Measurements from ENCODE around the gene KRT74. TPM values are rescaled to one million over a fixed set of nuclear protein-coding genes. Genes with fewer than 3 reads are reported as not detected.

The KRT74 gene
- total RNA-seq, 4 donors from 2014 or later: not detected

DNA sequence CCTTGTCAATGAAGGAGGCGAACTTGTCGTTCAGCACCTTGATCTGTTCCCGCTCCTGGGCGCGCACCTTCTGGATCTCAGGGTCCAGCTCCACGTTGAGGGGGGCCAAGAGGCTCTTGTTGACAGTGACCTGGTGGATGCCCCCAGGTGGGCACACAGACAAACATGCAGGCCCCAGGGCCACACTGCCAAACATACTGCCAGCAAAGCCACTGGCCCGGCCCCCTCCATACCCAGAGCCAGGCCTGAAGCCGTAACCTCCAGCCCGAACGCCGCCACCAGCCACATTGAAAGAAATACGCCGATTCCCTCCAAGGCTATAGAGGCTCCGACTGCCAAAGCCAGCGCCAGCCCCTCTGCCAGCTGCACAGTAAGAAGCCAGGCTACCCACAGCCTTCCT is 337 bp downstream of the KRT74 start:
- H3K27me3 ChIP-seq: no peaks in the 10 kb centered on the region

DNA sequence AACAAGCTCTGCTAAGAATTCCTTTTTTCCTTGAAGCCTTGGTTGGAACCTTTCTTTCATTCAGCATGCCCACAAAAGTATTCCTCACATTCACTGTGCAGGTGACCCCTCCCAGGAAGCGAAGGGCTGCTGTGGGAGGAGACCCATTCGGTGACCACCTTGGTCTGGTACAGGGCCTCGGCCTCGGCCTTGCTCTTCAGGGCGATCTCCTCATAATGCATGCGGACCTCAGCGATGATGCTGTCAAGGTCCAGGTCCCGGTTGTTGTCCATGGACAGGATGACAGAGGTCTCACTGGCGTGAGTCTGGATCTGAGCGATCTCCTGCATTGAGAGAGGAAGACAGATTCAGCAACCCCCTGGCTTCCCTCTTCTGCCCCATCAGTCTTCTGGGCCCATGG is 3.1 kb downstream of the KRT74 start:
- DNase-seq: peak in 1 of 3 donors; percentile 10
- H3K27ac ChIP-seq: no peak overlapping the region
- H3K36me3 ChIP-seq: no peaks in the 10 kb centered on the region
- no peaks in the 10 kb centered on the region for H3K9me3 ChIP-seq
- TF ChIP-seq POLR2A (IDR thresholded peaks at IDR 0.05): no peak
- TF ChIP-seq, protein P1, sequence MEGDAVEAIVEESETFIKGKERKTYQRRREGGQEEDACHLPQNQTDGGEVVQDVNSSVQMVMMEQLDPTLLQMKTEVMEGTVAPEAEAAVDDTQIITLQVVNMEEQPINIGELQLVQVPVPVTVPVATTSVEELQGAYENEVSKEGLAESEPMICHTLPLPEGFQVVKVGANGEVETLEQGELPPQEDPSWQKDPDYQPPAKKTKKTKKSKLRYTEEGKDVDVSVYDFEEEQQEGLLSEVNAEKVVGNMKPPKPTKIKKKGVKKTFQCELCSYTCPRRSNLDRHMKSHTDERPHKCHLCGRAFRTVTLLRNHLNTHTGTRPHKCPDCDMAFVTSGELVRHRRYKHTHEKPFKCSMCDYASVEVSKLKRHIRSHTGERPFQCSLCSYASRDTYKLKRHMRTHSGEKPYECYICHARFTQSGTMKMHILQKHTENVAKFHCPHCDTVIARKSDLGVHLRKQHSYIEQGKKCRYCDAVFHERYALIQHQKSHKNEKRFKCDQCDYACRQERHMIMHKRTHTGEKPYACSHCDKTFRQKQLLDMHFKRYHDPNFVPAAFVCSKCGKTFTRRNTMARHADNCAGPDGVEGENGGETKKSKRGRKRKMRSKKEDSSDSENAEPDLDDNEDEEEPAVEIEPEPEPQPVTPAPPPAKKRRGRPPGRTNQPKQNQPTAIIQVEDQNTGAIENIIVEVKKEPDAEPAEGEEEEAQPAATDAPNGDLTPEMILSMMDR (IDR thresholded peaks at IDR 0.05): no peak
- H3K4me3 ChIP-seq: no peak overlapping the region
- H3K4me1 ChIP-seq: no peaks in the 10 kb centered on the region
- no peaks in the 10 kb centered on the region for H3K27me3 ChIP-seq

More for the DNA sequence above, 337 bp downstream of the KRT74 start:
- Histone ChIP-seq H3K4me1 (no peaks in the 10 kb centered on the region), H3K27ac (no peak overlapping the region), H3K9me3 (no peaks in the 10 kb centered on the region), H3K36me3 (no peaks in the 10 kb centered on the region), H3K4me3 (no peak overlapping the region)
- DNase-seq: no peak
- TF ChIP-seq, protein P1 (IDR thresholded peaks at IDR 0.05): no peak
- TF ChIP-seq POLR2A (IDR thresholded peaks at IDR 0.05): no peak

DNA sequence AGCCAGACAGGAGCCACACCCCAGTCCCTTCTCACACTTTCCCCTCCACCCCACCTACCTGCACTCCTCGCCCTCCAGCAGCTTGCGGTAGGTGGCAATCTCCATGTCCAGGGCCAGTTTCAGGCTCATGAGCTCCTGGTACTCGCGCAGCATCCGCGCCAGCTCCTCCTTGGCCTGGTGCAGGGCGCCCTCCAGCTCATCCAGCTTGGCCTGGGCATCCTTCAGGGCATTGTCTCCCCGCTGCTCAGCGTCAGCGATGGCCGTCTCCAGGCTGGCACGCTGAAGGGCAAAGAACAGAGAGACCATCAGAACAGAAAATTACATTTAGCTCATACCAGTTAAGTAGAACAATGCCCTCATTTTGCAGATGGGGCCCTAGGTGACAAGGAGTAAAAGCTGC is 5.5 kb downstream of the KRT74 start:
- no peaks in the 10 kb centered on the region for H3K4me1 ChIP-seq
- no peaks in the 10 kb centered on the region for H3K9me3 ChIP-seq
- no peak overlapping the region for H3K27ac ChIP-seq
- H3K27me3 ChIP-seq: no peaks in the 10 kb centered on the region
- DNase-seq: no peak
- H3K4me3 ChIP-seq: no peak overlapping the region
- H3K36me3 ChIP-seq: no peaks in the 10 kb centered on the region
- TF ChIP-seq POLR2A (IDR thresholded peaks at IDR 0.05): no peak
- TF ChIP-seq, protein P1 (IDR thresholded peaks at IDR 0.05): no peak

- no peak overlapping the region for H3K4me3 ChIP-seq
- H3K4me1 ChIP-seq: no peaks in the 10 kb centered on the region
- DNase-seq: no peak
- H3K27ac ChIP-seq: no peak overlapping the region
- H3K27me3 ChIP-seq: no peaks in the 10 kb centered on the region
- H3K36me3 ChIP-seq: no peaks in the 10 kb centered on the region
- H3K9me3 ChIP-seq: no peaks in the 10 kb centered on the region
- no peak for TF ChIP-seq POLR2A (IDR thresholded peaks at IDR 0.05)
Measured at GRCh38 chr12:52566847-52567291, 6.8 kb downstream of the KRT74 start.

DNA sequence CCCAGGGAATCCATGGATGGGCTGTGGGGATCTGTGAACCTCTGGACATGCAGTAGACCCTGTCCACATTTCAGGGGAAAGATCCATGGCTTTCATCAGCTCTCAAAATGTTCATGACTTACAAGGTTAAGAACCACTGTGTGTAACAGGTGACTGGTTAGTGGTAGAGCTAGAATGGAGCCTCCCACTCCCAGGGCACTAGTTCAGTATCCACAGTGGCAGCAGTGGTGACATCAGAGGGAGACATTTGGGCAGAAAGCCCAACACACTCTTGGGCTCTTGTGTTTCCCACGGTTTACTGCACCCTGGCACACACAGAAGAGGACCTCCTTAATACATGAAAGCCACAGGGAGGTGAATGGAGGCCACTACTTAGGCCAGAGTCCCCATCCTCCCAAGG is 9.1 kb downstream of the KRT74 start:
- TF ChIP-seq, protein P1 (IDR thresholded peaks at IDR 0.05): no peak
- TF ChIP-seq POLR2A (IDR thresholded peaks at IDR 0.05): no peak
- DNase-seq: no peak
- Histone ChIP-seq H3K27ac (no peak overlapping the region), H3K27me3 (no peaks in the 10 kb centered on the region), H3K36me3 (no peaks in the 10 kb centered on the region), H3K4me1 (no peaks in the 10 kb centered on the region), H3K9me3 (no peaks in the 10 kb centered on the region), H3K4me3 (no peak overlapping the region)

DNA sequence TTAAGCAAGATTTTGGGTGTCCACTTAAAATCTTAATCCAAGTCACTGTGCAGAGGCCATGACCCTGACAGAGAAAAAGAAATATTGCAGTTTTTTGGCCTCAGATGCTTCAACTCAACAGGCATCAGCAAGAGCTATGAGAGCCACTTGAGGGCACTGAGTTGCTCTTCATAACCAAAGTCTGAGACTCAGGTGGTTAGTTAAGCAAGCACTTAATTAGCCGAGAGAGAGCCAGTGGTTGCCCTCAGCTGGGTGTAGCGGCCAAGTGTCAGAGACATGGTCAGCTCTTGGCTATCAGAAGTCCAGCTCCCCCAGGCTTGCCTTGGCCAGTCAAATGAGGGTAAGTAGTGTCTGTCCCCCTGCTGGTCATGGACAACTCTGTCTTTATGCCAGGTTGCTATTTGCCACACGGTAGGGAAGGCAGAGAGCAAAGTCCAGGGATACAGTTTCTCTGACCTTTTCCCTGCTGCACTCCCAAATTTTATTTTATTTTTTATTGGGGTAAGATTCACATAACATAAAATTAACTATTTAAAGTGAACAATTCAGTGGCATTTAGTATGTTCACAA is 11.7 kb downstream of the KRT74 start:
- no peak overlapping the region for H3K27ac ChIP-seq
- H3K4me3 ChIP-seq: no peak overlapping the region
- no peak for DNase-seq
- no peaks in the 10 kb centered on the region for H3K27me3 ChIP-seq
- no peaks in the 10 kb centered on the region for H3K9me3 ChIP-seq
- H3K4me1 ChIP-seq: no peaks in the 10 kb centered on the region
- H3K36me3 ChIP-seq: no peaks in the 10 kb centered on the region
- TF ChIP-seq, protein P1 (IDR thresholded peaks at IDR 0.05): peak in 3 of 6 experiments; percentile 23 to 36 (median 30)
- TF ChIP-seq POLR2A (IDR thresholded peaks at IDR 0.05): no peak

All from Peyer's patch (tissue), 4 donors.